OCI-M1 (cell line): ENCODE results near the gene C10orf90.
"Not testable (repeated sequence)": the region's sequence is repeated elsewhere in the genome, so short reads cannot be mapped to it uniquely, and the experiment has no call there.

Experiments used
- DNase-seq: peaks from one replicate; lab custom pipeline; 2025; lab: John Stamatoyannopoulos, UW

Gene C10orf90

GRCh38 chr10:126387931-126388911 lies 282.3 kb downstream of the C10orf90 start, which contains the start of gene ADAM12:
ADAM12 (minus strand) TSS chr10:126388477; CDS start chr10:126388145, 332 bp downstream.
- DNase-seq: no peak

GRCh38 chr10:126387041-126387921 lies 283.2 kb downstream of the C10orf90 start:
- no peak for DNase-seq

DNA sequence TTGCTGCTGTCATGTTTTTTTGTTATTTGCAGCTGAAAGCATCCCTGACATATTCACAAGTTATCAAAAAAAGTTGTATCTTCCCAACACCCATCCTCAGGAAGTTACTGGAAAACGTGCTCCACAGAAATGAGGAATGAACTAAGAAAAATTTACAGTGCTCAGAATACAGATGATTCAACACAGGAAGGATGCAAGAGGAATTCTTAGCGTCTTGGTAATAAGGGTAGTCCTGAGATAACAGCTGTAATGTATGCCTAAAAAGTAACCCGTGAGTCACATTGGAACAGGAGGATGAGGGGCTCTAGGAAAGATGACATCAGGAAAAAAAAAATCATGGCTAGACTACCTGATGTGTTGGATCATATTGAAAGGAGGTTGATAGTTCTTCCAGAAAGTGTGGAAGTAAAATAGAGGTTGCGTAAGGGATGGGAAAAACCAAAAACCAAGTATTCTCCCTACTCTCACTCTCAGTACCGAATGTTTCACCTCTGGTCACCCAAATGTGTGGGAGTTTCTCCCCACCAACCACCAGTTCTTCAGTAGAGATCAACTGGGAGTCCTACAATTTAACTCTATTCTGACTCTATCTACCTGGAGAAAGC lies 286.1 kb downstream of the C10orf90 start:
- DNase-seq: no peak

DNA sequence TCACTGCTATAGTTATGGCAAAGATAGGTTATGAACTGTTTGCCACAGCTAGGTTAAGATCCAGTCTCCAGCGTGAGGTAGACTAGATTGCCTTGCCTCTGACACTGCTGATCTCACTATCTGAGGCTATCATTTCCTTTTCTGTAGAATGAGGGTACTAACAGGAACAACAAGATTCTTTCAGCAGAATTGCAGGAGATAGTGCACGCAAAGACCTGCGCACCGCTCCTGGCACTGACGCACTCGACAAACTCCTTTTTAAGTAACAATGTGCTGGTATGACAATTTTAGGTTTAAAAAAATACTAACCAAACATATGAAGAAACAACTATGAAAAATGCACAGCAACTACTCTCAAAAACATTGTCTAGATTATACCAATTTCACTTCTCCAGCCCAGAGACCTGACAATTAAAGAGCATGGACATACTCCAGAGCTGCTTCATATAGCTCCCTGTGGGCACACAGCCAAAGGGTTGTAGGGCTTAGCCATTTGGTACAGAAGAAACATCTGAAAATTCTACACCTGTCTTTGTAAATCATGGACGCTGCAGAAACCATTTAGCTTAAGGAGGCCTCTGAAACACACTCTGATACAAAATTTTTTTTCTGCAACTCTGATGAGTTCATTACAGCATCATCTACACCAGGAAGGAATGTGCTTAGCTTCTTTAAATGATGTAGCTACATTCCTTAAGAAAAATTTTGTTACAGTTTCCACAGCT lies 290.0 kb downstream of the C10orf90 start:
- no peak for DNase-seq

GRCh38 chr10:126379166-126379565 lies 291.3 kb downstream of the C10orf90 start:
- DNase-seq: not testable (repeated sequence)

DNA sequence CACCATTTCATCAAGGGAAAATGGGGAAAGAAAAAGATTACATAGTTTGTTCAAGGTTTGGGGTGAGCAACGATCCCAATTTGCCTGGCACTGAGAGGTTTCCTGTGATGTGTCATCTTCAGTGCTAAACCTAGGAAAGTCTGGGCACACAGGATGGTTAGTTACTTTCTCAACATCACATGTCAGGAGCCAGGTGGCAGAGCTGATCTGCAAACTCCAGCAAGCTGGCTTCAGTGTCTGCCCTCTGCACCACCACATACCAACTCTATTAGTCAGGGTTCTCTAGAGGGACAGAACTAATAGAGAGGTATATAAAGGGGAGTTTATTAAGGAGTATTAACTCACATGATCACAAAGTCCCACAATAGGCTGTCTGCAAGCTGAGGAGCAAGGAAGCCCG lies 293.5 kb downstream of the C10orf90 start:
- DNase-seq: no peak

GRCh38 chr10:126375926-126376554 lies 294.5 kb downstream of the C10orf90 start:
- no peak for DNase-seq

DNA sequence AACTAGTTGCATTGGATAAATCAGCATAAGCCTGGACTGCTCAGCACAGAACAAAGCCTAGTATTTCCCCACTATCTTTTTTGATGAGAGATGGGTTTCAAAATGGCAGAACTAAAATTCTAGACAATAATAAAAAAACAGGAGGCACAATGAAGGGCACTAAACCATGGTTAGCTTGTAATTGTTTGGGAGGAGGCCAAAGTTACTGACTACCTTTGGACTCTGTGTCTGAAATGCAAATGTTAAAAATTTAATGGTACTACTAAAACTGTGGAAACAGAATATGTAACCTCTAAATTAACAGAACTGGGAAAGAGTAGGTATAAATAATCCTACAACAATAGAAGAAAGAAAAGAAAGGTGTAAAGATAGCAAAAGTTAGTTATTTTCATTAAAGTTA lies 295.2 kb downstream of the C10orf90 start:
- no peak for DNase-seq
